ENCODE measurements around the gene KLRG1.

GRCh38 chr12:8953773-8954402 is 35.5 kb upstream of the KLRG1 start:
- no peak for TF ChIP-seq BCL3 (IDR thresholded peaks at IDR 0.05)
- TF ChIP-seq CTCF (IDR thresholded peaks at IDR 0.05) = no peak
- TF ChIP-seq REST (IDR thresholded peaks at IDR 0.05) = no peak
- no peak for TF ChIP-seq SMC3 (IDR thresholded peaks at IDR 0.05)
- no peak for TF ChIP-seq MAX (IDR thresholded peaks at IDR 0.05)
- TF ChIP-seq ZFP36 (IDR thresholded peaks at IDR 0.05; ENCODE audit: borderline replicate concordance, partially characterized antibody) = no peak
- TF ChIP-seq POLR2AphosphoS2 (conservative IDR thresholded peaks at IDR 0.05; ENCODE audit: low read length) = no peak
